Astrocyte of the spinal cord (primary cell): ENCODE measurements around the gene COL5A1.

Experiments
- DNase-seq: peaks from one replicate; pipeline ENCODE4 v3.0.0; 2011; ENCODE audit warnings: low read depth, low spot score
- H3K4me3 ChIP-seq: 2 replicates; pipeline ENCODE4 v1.5.1; 2011; ENCODE audit warnings: low read depth, mild to moderate bottlenecking, low read length, moderate library complexity
- CTCF ChIP-seq: IDR thresholded peaks from 2 replicates; pipeline ENCODE4 v1.5.1; 2012; ENCODE audit warnings: low read depth, mild to moderate bottlenecking, low read length, inconsistent platforms
- in situ Hi-C: cut with HindIII; loops from 2 replicates; pipeline ENCODE4 v1.10.0; 2017; ENCODE audit warnings: low sequenced_read_pairs

The COL5A1 gene

GRCh38 chr9:134694714-134695113 is 53.1 kb downstream of the COL5A1 start:
- in situ Hi-C loops = no loop called here
- TF ChIP-seq CTCF = no peak
- no peak for DNase-seq
- H3K4me3 ChIP-seq = no peak overlapping the region

GRCh38 chr9:134695144-134695543 is 53.5 kb downstream of the COL5A1 start:
- no peak for TF ChIP-seq CTCF
- H3K4me3 ChIP-seq = no peak overlapping the region
- in situ Hi-C loops = no loop called here
- DNase-seq = no peak

- H3K4me3 ChIP-seq = no peak overlapping the region
- in situ Hi-C loops = no loop called here
- no peak for TF ChIP-seq CTCF
- DNase-seq = no peak
Measured at GRCh38 chr9:134696433-134696832, 54.8 kb downstream of the COL5A1 start.

- H3K4me3 ChIP-seq = no peak overlapping the region
- TF ChIP-seq CTCF = no peak
- DNase-seq = no peak
- in situ Hi-C loops = no loop called here
Measured at GRCh38 chr9:134698111-134698510, 56.5 kb downstream of the COL5A1 start.

- in situ Hi-C loops = no loop called here
- peak; percentile 45 for DNase-seq
- no peak overlapping the region for H3K4me3 ChIP-seq
- peak; percentile 87 for TF ChIP-seq CTCF
Measured at GRCh38 chr9:134698587-134699342, 57.2 kb downstream of the COL5A1 start.

- H3K4me3 ChIP-seq = no peak overlapping the region
- in situ Hi-C loops = no loop called here
- no peak for TF ChIP-seq CTCF
- DNase-seq = peak; percentile 41
Measured at GRCh38 chr9:134699343-134699740, 57.7 kb downstream of the COL5A1 start.
